Neural cell (in vitro differentiated cells): Measurements from ENCODE around the gene LHX4.

Source experiments
- POLR2AphosphoS5 ChIP-seq: IDR thresholded peaks from 2 replicates; pipeline ENCODE4 v1.6.1; 2012
- TF ChIP-seq, protein P1 (sequence below): fragments of 450-650 bp; IDR thresholded peaks from 2 replicates; pipeline ENCODE4 v1.5.1; 2014; ENCODE audit warnings: antibody characterized with exemption, mild to moderate bottlenecking, moderate library complexity; ENCODE audit not compliant: poor library complexity, severe bottlenecking

DNA sequence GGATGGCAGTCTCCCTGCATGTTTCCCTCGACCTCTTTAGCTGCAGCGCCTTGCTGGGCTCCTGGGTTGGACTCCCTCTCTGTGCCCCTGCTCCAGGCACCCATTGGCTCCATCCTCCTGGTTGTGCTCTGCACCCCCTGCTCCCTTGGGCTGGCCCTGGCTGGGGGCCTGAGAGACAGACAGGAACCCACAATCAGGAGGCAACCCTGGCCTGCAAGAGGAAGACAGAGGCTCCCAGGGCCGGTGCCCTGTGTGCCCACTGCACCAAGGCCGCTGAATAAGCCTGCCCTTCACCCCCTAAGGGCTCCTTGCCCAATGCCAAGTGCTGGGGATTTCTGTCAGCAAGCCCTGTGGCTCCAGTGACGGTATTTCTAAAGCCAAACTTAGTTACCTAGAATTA is 31.5 kb upstream of the LHX4 start:
- TF ChIP-seq, protein P1, sequence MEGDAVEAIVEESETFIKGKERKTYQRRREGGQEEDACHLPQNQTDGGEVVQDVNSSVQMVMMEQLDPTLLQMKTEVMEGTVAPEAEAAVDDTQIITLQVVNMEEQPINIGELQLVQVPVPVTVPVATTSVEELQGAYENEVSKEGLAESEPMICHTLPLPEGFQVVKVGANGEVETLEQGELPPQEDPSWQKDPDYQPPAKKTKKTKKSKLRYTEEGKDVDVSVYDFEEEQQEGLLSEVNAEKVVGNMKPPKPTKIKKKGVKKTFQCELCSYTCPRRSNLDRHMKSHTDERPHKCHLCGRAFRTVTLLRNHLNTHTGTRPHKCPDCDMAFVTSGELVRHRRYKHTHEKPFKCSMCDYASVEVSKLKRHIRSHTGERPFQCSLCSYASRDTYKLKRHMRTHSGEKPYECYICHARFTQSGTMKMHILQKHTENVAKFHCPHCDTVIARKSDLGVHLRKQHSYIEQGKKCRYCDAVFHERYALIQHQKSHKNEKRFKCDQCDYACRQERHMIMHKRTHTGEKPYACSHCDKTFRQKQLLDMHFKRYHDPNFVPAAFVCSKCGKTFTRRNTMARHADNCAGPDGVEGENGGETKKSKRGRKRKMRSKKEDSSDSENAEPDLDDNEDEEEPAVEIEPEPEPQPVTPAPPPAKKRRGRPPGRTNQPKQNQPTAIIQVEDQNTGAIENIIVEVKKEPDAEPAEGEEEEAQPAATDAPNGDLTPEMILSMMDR: no peak
- no peak for TF ChIP-seq POLR2AphosphoS5
